Suprapubic skin (tissue), 4 donors: Measurements from ENCODE around the gene THSD7B. TPM values are rescaled to one million over a fixed set of nuclear protein-coding genes. Genes with fewer than 3 reads are reported as not detected.

ENCODE experiments used
- DNase-seq, 2 donors: peaks; one replicate each; pipeline ENCODE4 v3.0.0-alpha.2; 2019; ENCODE audit warnings: low spot score in 2 of 2
- H3K27ac ChIP-seq: fragments of 200-600 bp; sonication (generic); one replicate; pipeline ENCODE4 v1.5.1; 2019
- H3K27me3 ChIP-seq: fragments of 200-600 bp; sonication (generic); one replicate; pipeline ENCODE4 v1.5.1; 2019
- H3K36me3 ChIP-seq: fragments of 200-600 bp; sonication (generic); one replicate; pipeline ENCODE4 v1.5.1; 2019
- H3K4me1 ChIP-seq: fragments of 200-600 bp; sonication (generic); one replicate; pipeline ENCODE4 v1.5.1; 2019
- H3K4me3 ChIP-seq: fragments of 200-600 bp; sonication (generic); one replicate; pipeline ENCODE4 v1.5.1; 2019; ENCODE audit warnings: mild to moderate bottlenecking
- H3K9me3 ChIP-seq: fragments of 200-600 bp; sonication (generic); one replicate; pipeline ENCODE4 v1.5.1; 2019
- CTCF ChIP-seq, 2 donors: fragments of 200-600 bp in 1 of 2; fragments of 450-650 bp in 1 of 2; sonication (generic) in 1 of 2; IDR thresholded peaks; one replicate each; pipeline ENCODE4 v1.5.1; 2016 to 2019; ENCODE audit warnings: antibody characterized with exemption in 2 of 2, mild to moderate bottlenecking in 1 of 2, moderate library complexity in 1 of 2
- EP300 ChIP-seq: sonication (generic); formaldehyde crosslinking; IDR thresholded peaks from one replicate; pipeline ENCODE4 v1.6.1; 2017; ENCODE audit warnings: antibody characterized with exemption
- POLR2A ChIP-seq, 2 donors: fragments of 450-650 bp; IDR thresholded peaks; one replicate each; pipeline ENCODE4 v1.6.1; 2017; ENCODE audit warnings: antibody characterized with exemption in 2 of 2, mild to moderate bottlenecking in 2 of 2, moderate library complexity in 2 of 2
- POLR2AphosphoS5 ChIP-seq, 3 donors: sonication (generic); formaldehyde crosslinking; IDR thresholded peaks; one replicate each; pipeline ENCODE4 v1.6.1; 2017; ENCODE audit warnings: antibody characterized with exemption in 3 of 3
- WGBS: methylation state at CpG from one replicate; pipeline ENCODE4 v1.1.5; 2018; 5-methylcytosine and 5-hydroxymethylcytosine counted together
- total RNA-seq, 4 donors: library from RNA; depleted of rRNA; stranded (reverse); fragments of >200 nt; gene quantifications; one replicate each; pipeline ENCODE4 v1.1.0, GENCODE V29; 2016

THSD7B gene
- total RNA-seq, 4 donors from 2014 or later: 0.18 to 1.1 (median 0.34) TPM; not detected in 1

- no peak for DNase-seq
- H3K36me3 ChIP-seq: no peaks in the 10 kb centered on the region
- no peak for TF ChIP-seq POLR2AphosphoS5 (IDR thresholded peaks at IDR 0.05)
- no peaks in the 10 kb centered on the region for H3K9me3 ChIP-seq
- H3K4me1 ChIP-seq: no peaks in the 10 kb centered on the region
- no peak overlapping the region for H3K4me3 ChIP-seq
- H3K27ac ChIP-seq: no peak overlapping the region
- 84% methylated on average over 2 of the region's 2 CpGs for WGBS
- H3K27me3 ChIP-seq: no peaks in the 10 kb centered on the region
Observed at GRCh38 chr2:137336067-137336466, 570.7 kb downstream of the THSD7B start.

GRCh38 chr2:137339051-137339450 is 573.7 kb downstream of the THSD7B start:
- TF ChIP-seq POLR2A (IDR thresholded peaks at IDR 0.05): no peak
- TF ChIP-seq CTCF (IDR thresholded peaks at IDR 0.05): no peak
- TF ChIP-seq EP300: no peak
- TF ChIP-seq POLR2AphosphoS5 (IDR thresholded peaks at IDR 0.05): no peak
- Histone ChIP-seq H3K36me3 (no peaks in the 10 kb centered on the region), H3K27me3 (no peaks in the 10 kb centered on the region), H3K4me3 (no peak overlapping the region), H3K27ac (no peak overlapping the region), H3K9me3 (no peaks in the 10 kb centered on the region), H3K4me1 (no peaks in the 10 kb centered on the region)
- DNase-seq: no peak
- WGBS: 80% methylated on average over 3 of the region's 3 CpGs

- WGBS: 71% methylated on average over 4 of the region's 4 CpGs
- no peak for DNase-seq
- no peaks in the 10 kb centered on the region for H3K27me3 ChIP-seq
- H3K27ac ChIP-seq: no peak overlapping the region
- H3K36me3 ChIP-seq: no peaks in the 10 kb centered on the region
- H3K4me3 ChIP-seq: no peak overlapping the region
- H3K4me1 ChIP-seq: no peaks in the 10 kb centered on the region
- TF ChIP-seq CTCF (IDR thresholded peaks at IDR 0.05): no peak
- no peak for TF ChIP-seq EP300
- no peak for TF ChIP-seq POLR2AphosphoS5 (IDR thresholded peaks at IDR 0.05)
- TF ChIP-seq POLR2A (IDR thresholded peaks at IDR 0.05): no peak
- H3K9me3 ChIP-seq: no peaks in the 10 kb centered on the region
Observed at GRCh38 chr2:137345994-137346393, 580.6 kb downstream of the THSD7B start.

DNA sequence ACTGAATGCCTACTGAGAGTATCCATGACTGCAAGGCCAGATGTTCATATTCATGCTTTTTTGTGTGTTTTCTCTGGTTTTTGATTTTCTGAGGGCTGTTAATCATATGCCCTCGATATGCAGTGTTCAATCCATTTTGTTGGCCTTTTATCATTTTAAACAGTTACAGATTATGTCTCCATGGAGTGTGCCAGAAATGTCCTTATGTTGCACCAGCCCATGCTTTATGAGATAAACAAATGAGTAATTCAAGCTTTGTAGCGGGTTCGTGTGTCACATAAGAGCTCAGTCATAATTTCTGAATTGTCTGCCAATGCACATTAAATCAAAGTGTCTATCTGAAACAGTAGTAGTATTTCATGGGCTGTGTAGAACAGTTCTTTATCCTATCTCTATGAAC is 583.0 kb downstream of the THSD7B start:
- 50% methylated on average over 3 of the region's 3 CpGs for WGBS
- Histone ChIP-seq H3K9me3 (no peaks in the 10 kb centered on the region), H3K4me3 (no peak overlapping the region), H3K36me3 (no peaks in the 10 kb centered on the region), H3K27me3 (no peaks in the 10 kb centered on the region), H3K4me1 (no peaks in the 10 kb centered on the region), H3K27ac (no peak overlapping the region)
- TF ChIP-seq POLR2A (IDR thresholded peaks at IDR 0.05): no peak
- TF ChIP-seq CTCF (IDR thresholded peaks at IDR 0.05): no peak
- no peak for TF ChIP-seq EP300
- no peak for TF ChIP-seq POLR2AphosphoS5 (IDR thresholded peaks at IDR 0.05)
- no peak for DNase-seq

GRCh38 chr2:137357634-137358033 is 592.3 kb downstream of the THSD7B start:
- no peaks in the 10 kb centered on the region for H3K9me3 ChIP-seq
- no peaks in the 10 kb centered on the region for H3K27me3 ChIP-seq
- no peak for DNase-seq
- H3K27ac ChIP-seq: no peak overlapping the region
- TF ChIP-seq POLR2AphosphoS5 (IDR thresholded peaks at IDR 0.05) (no peak), CTCF (IDR thresholded peaks at IDR 0.05) (no peak), POLR2A (IDR thresholded peaks at IDR 0.05) (no peak), EP300 (no peak)
- no peaks in the 10 kb centered on the region for H3K4me1 ChIP-seq
- H3K4me3 ChIP-seq: no peak overlapping the region
- no peaks in the 10 kb centered on the region for H3K36me3 ChIP-seq

DNA sequence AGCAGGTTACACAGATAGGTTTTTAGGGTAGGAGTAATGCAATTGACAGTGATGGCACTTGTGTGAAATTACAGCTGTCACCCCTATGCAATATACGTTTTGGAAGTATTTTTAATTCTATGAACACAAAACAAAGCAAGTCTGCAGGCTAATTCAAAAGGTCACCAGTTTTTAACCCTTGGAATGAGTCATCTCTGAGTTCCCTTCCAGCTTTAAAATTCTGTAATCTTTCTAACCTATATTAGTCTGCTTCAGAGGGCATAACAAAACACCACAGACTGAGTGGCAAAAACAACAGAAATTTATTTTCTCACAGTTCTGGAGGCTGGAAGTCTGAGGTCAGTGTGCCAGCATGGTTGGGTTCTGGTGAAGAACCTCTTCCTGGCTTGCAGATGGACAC is 602.0 kb downstream of the THSD7B start:
- Histone ChIP-seq H3K4me1 (no peaks in the 10 kb centered on the region), H3K9me3 (no peaks in the 10 kb centered on the region), H3K36me3 (no peaks in the 10 kb centered on the region), H3K4me3 (no peak overlapping the region), H3K27me3 (no peaks in the 10 kb centered on the region), H3K27ac (no peak overlapping the region)
- TF ChIP-seq POLR2AphosphoS5 (IDR thresholded peaks at IDR 0.05) (no peak), CTCF (IDR thresholded peaks at IDR 0.05) (no peak), POLR2A (IDR thresholded peaks at IDR 0.05) (no peak), EP300 (no peak)
- DNase-seq: no peak
- 52% methylated on average over 1 of the region's 1 CpG for WGBS
